ENCODE results near the gene ST6GAL2.

Gene ST6GAL2

DNA sequence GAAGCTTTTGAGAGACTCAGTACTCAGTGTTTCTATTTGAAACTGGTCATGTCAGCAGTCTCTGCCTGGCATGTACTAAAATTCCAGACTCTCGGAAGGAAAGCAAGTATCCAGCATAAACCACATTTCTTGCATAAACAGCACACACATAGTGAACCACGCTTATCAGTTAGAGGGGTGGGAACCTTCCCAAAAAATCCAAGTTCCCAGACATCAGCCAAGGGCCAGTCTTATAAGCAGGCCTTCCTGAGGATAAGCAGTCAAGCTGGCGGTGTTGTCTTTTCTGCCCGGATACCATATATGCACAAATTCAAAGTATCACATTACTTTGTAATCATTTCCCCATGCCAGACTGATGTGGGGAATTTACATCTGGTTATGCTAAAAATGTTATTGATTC is 73.6 kb downstream of the ST6GAL2 start:
- ChIA-PET POLR2A (no interaction called here), CTCF (no interaction called here)
- H3K36me3 ChIP-seq (ENCODE audit: control insufficient read depth in 2 of 2, insufficient read depth in 1 of 2, low read length in 2 of 2) = no peaks in the 10 kb centered on the region
- H3K27ac ChIP-seq (ENCODE audit: extremely low read depth, low read depth, low read length) = no peak overlapping the region
- H3K9me3 ChIP-seq (ENCODE audit: control insufficient read depth, insufficient read depth, low read depth, low read length) = no peaks in the 10 kb centered on the region
- no peak overlapping the region for H3K4me3 ChIP-seq (ENCODE audit: low read depth, low read length)
- TF ChIP-seq ZNF747 (tag by site-specific recombination; IDR thresholded peaks at IDR 0.05) (no peak), ZNF37A (tag by site-specific recombination; IDR thresholded peaks at IDR 0.05) (no peak), ZNF292 (tag by site-specific recombination; IDR thresholded peaks at IDR 0.05; ENCODE audit: borderline replicate concordance, low read depth) (no peak), ZNF610 (tag by site-specific recombination; IDR thresholded peaks at IDR 0.05; ENCODE audit: borderline replicate concordance) (no peak), GLI2 (tag by site-specific recombination; IDR thresholded peaks at IDR 0.05; ENCODE audit: borderline replicate concordance, low read depth) (no peak), KLF9 (tag by site-specific recombination; IDR thresholded peaks at IDR 0.05; ENCODE audit: low read depth) (no peak), KLF8 (tag by site-specific recombination; IDR thresholded peaks at IDR 0.05) (no peak), IKZF3 (tag by site-specific recombination; IDR thresholded peaks at IDR 0.05) (no peak), ZNF248 (tag by site-specific recombination; IDR thresholded peaks at IDR 0.05) (no peak), HOXC10 (CRISPR knock-in tag; IDR thresholded peaks at IDR 0.05) (no peak), ZNF596 (tag by site-specific recombination; IDR thresholded peaks at IDR 0.05) (no peak), ZNF354C (tag by site-specific recombination; IDR thresholded peaks at IDR 0.05; ENCODE audit: borderline replicate concordance, low read depth) (no peak), ZIC2 (tag by site-specific recombination; IDR thresholded peaks at IDR 0.05) (no peak), ZEB2 (tag by site-specific recombination; IDR thresholded peaks at IDR 0.05) (no peak), ZNF561 (tag by site-specific recombination; IDR thresholded peaks at IDR 0.05; ENCODE audit: borderline replicate concordance) (no peak), ZNF48 (tag by site-specific recombination; IDR thresholded peaks at IDR 0.05) (no peak), ZNF768 (tag by site-specific recombination; IDR thresholded peaks at IDR 0.05) (no peak)
- TF ChIP-seq, protein P1, sequence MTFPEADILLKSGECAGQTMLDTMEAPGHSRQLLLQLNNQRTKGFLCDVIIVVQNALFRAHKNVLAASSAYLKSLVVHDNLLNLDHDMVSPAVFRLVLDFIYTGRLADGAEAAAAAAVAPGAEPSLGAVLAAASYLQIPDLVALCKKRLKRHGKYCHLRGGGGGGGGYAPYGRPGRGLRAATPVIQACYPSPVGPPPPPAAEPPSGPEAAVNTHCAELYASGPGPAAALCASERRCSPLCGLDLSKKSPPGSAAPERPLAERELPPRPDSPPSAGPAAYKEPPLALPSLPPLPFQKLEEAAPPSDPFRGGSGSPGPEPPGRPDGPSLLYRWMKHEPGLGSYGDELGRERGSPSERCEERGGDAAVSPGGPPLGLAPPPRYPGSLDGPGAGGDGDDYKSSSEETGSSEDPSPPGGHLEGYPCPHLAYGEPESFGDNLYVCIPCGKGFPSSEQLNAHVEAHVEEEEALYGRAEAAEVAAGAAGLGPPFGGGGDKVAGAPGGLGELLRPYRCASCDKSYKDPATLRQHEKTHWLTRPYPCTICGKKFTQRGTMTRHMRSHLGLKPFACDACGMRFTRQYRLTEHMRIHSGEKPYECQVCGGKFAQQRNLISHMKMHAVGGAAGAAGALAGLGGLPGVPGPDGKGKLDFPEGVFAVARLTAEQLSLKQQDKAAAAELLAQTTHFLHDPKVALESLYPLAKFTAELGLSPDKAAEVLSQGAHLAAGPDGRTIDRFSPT (tag by site-specific recombination; IDR thresholded peaks at IDR 0.05) = no peak
- TF ChIP-seq, protein P2, sequence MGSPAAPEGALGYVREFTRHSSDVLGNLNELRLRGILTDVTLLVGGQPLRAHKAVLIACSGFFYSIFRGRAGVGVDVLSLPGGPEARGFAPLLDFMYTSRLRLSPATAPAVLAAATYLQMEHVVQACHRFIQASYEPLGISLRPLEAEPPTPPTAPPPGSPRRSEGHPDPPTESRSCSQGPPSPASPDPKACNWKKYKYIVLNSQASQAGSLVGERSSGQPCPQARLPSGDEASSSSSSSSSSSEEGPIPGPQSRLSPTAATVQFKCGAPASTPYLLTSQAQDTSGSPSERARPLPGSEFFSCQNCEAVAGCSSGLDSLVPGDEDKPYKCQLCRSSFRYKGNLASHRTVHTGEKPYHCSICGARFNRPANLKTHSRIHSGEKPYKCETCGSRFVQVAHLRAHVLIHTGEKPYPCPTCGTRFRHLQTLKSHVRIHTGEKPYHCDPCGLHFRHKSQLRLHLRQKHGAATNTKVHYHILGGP (tag by site-specific recombination; IDR thresholded peaks at IDR 0.05) = no peak
- TF ChIP-seq, protein P3, sequence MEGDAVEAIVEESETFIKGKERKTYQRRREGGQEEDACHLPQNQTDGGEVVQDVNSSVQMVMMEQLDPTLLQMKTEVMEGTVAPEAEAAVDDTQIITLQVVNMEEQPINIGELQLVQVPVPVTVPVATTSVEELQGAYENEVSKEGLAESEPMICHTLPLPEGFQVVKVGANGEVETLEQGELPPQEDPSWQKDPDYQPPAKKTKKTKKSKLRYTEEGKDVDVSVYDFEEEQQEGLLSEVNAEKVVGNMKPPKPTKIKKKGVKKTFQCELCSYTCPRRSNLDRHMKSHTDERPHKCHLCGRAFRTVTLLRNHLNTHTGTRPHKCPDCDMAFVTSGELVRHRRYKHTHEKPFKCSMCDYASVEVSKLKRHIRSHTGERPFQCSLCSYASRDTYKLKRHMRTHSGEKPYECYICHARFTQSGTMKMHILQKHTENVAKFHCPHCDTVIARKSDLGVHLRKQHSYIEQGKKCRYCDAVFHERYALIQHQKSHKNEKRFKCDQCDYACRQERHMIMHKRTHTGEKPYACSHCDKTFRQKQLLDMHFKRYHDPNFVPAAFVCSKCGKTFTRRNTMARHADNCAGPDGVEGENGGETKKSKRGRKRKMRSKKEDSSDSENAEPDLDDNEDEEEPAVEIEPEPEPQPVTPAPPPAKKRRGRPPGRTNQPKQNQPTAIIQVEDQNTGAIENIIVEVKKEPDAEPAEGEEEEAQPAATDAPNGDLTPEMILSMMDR (tag by site-specific recombination; IDR thresholded peaks at IDR 0.05) = no peak
- H3K4me1 ChIP-seq (ENCODE audit: control insufficient read depth, insufficient read depth, low read length) = no peaks in the 10 kb centered on the region

DNA sequence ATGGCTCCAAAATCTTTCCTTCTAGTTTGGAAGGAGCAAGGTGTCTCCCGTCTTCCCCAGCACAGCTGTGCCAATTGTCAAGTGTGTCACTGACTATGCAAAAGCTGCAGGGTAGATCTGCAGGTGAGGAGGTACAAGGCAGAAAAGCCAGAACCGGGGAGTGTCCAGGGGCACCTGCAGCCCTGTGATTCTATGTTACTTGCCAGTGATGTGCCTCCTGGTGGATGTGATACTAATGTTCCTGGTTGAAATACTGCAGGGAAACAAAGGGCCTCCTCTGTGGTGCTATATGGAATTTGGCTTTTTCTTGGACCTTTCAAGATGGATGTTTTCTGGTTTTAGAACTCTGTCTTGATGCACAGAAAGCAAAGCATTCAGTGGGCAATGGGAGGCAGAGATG is 80.3 kb downstream of the ST6GAL2 start:
- no peaks in the 10 kb centered on the region for H3K4me1 ChIP-seq (ENCODE audit: control insufficient read depth, insufficient read depth, low read length)
- no peak overlapping the region for H3K27ac ChIP-seq (ENCODE audit: extremely low read depth, low read depth, low read length)
- H3K4me3 ChIP-seq (ENCODE audit: low read depth, low read length) = no peak overlapping the region
- ChIA-PET POLR2A (no interaction called here), CTCF (no interaction called here)
- no peaks in the 10 kb centered on the region for H3K36me3 ChIP-seq (ENCODE audit: control insufficient read depth in 2 of 2, insufficient read depth in 1 of 2, low read length in 2 of 2)
- no peaks in the 10 kb centered on the region for H3K9me3 ChIP-seq (ENCODE audit: control insufficient read depth, insufficient read depth, low read depth, low read length)
- TF ChIP-seq, protein P4, sequence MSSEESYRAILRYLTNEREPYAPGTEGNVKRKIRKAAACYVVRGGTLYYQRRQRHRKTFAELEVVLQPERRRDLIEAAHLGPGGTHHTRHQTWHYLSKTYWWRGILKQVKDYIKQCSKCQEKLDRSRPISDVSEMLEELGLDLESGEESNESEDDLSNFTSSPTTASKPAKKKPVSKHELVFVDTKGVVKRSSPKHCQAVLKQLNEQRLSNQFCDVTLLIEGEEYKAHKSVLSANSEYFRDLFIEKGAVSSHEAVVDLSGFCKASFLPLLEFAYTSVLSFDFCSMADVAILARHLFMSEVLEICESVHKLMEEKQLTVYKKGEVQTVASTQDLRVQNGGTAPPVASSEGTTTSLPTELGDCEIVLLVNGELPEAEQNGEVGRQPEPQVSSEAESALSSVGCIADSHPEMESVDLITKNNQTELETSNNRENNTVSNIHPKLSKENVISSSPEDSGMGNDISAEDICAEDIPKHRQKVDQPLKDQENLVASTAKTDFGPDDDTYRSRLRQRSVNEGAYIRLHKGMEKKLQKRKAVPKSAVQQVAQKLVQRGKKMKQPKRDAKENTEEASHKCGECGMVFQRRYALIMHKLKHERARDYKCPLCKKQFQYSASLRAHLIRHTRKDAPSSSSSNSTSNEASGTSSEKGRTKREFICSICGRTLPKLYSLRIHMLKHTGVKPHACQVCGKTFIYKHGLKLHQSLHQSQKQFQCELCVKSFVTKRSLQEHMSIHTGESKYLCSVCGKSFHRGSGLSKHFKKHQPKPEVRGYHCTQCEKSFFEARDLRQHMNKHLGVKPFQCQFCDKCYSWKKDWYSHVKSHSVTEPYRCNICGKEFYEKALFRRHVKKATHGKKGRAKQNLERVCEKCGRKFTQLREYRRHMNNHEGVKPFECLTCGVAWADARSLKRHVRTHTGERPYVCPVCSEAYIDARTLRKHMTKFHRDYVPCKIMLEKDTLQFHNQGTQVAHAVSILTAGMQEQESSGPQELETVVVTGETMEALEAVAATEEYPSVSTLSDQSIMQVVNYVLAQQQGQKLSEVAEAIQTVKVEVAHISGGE (tag by site-specific recombination; conservative IDR thresholded peaks at IDR 0.05; ENCODE audit: low read depth) = no peak
- TF ChIP-seq, protein P5, sequence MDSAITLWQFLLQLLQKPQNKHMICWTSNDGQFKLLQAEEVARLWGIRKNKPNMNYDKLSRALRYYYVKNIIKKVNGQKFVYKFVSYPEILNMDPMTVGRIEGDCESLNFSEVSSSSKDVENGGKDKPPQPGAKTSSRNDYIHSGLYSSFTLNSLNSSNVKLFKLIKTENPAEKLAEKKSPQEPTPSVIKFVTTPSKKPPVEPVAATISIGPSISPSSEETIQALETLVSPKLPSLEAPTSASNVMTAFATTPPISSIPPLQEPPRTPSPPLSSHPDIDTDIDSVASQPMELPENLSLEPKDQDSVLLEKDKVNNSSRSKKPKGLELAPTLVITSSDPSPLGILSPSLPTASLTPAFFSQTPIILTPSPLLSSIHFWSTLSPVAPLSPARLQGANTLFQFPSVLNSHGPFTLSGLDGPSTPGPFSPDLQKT (IDR thresholded peaks at IDR 0.05; ENCODE audit: borderline replicate concordance, low read depth, low read length) = no peak
- TF ChIP-seq, protein P6, sequence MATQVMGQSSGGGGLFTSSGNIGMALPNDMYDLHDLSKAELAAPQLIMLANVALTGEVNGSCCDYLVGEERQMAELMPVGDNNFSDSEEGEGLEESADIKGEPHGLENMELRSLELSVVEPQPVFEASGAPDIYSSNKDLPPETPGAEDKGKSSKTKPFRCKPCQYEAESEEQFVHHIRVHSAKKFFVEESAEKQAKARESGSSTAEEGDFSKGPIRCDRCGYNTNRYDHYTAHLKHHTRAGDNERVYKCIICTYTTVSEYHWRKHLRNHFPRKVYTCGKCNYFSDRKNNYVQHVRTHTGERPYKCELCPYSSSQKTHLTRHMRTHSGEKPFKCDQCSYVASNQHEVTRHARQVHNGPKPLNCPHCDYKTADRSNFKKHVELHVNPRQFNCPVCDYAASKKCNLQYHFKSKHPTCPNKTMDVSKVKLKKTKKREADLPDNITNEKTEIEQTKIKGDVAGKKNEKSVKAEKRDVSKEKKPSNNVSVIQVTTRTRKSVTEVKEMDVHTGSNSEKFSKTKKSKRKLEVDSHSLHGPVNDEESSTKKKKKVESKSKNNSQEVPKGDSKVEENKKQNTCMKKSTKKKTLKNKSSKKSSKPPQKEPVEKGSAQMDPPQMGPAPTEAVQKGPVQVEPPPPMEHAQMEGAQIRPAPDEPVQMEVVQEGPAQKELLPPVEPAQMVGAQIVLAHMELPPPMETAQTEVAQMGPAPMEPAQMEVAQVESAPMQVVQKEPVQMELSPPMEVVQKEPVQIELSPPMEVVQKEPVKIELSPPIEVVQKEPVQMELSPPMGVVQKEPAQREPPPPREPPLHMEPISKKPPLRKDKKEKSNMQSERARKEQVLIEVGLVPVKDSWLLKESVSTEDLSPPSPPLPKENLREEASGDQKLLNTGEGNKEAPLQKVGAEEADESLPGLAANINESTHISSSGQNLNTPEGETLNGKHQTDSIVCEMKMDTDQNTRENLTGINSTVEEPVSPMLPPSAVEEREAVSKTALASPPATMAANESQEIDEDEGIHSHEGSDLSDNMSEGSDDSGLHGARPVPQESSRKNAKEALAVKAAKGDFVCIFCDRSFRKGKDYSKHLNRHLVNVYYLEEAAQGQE (tag by site-specific recombination; IDR thresholded peaks at IDR 0.05) = no peak
